HEK293 (cell line): ENCODE data around the gene TNFAIP2.

Source experiments
- ZNF155 ChIP-seq: fragments of 450-650 bp; formaldehyde crosslinking; IDR thresholded peaks from 2 replicates; pipeline ENCODE4 v1.5.1; 2016; ENCODE audit warnings: missing biosample characterization, missing genetic modification characterization
- ZNF24 ChIP-seq: fragments of 450-650 bp; formaldehyde crosslinking; IDR thresholded peaks from 2 replicates; pipeline ENCODE4 v1.5.1; 2016; ENCODE audit warnings: missing biosample characterization, missing genetic modification characterization
- TF ChIP-seq, protein P1 (sequence below): fragments of 450-650 bp; formaldehyde crosslinking; IDR thresholded peaks from 2 replicates; pipeline ENCODE4 v1.5.1; 2016; ENCODE audit warnings: missing biosample characterization, missing genetic modification characterization
- TF ChIP-seq, protein P2 (sequence below): fragments of 450-650 bp; formaldehyde crosslinking; IDR thresholded peaks from 2 replicates; pipeline ENCODE4 v1.5.1; 2016; ENCODE audit warnings: missing biosample characterization, missing genetic modification characterization

DNA sequence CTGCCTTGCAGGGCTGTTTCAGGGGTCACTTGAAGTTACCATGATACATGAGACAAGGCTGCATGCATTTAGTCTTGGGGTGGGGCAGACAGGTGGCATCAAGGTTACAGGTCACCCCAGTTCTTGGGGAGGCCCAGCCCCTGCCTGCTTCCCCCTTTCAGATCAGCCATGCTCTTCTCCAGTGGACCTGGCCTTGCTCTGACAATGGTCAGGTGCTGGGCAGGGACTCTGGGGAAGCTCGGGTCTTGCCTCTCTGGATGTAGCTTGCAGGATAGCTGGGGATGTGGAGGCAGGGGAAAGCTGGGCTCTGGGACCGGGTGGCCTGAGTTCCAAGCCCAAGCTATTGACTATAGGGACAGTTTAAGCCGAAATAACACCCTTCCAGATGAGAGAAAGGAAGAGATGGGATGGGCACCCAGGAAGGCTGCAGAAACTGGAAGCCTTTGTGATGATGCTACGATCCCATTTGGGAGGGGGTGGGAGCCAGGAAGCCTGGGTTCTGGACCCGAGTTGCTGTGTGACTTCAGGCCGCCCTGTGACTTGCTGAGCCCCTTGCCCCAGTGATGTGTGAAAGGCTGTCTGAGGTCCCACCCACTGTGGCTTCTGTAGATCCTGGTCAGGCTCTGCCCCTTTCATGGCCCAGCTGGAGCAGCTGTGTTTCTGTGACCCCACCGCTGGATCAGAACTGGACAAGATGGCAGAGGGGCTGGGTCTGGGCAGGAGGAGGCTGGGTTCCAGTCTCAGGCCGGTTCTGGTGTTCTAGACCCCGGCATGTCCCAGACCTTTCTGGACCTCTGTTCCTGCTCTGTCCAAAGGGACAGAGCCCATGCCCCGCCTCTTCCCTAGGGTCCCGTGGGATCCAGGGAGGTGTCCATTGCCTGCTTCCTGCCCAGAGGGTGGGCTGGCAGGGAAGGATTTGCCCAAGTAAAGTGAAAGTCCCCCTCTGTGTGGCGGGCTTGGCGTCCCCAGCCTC, 2.1 kb downstream of the TNFAIP2 start:
- TF ChIP-seq, protein P1, sequence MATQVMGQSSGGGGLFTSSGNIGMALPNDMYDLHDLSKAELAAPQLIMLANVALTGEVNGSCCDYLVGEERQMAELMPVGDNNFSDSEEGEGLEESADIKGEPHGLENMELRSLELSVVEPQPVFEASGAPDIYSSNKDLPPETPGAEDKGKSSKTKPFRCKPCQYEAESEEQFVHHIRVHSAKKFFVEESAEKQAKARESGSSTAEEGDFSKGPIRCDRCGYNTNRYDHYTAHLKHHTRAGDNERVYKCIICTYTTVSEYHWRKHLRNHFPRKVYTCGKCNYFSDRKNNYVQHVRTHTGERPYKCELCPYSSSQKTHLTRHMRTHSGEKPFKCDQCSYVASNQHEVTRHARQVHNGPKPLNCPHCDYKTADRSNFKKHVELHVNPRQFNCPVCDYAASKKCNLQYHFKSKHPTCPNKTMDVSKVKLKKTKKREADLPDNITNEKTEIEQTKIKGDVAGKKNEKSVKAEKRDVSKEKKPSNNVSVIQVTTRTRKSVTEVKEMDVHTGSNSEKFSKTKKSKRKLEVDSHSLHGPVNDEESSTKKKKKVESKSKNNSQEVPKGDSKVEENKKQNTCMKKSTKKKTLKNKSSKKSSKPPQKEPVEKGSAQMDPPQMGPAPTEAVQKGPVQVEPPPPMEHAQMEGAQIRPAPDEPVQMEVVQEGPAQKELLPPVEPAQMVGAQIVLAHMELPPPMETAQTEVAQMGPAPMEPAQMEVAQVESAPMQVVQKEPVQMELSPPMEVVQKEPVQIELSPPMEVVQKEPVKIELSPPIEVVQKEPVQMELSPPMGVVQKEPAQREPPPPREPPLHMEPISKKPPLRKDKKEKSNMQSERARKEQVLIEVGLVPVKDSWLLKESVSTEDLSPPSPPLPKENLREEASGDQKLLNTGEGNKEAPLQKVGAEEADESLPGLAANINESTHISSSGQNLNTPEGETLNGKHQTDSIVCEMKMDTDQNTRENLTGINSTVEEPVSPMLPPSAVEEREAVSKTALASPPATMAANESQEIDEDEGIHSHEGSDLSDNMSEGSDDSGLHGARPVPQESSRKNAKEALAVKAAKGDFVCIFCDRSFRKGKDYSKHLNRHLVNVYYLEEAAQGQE (tag by site-specific recombination), result no peak
- no peak for TF ChIP-seq ZNF155 (tag by site-specific recombination)
- no peak for TF ChIP-seq ZNF24 (tag by site-specific recombination)
- TF ChIP-seq, protein P2, sequence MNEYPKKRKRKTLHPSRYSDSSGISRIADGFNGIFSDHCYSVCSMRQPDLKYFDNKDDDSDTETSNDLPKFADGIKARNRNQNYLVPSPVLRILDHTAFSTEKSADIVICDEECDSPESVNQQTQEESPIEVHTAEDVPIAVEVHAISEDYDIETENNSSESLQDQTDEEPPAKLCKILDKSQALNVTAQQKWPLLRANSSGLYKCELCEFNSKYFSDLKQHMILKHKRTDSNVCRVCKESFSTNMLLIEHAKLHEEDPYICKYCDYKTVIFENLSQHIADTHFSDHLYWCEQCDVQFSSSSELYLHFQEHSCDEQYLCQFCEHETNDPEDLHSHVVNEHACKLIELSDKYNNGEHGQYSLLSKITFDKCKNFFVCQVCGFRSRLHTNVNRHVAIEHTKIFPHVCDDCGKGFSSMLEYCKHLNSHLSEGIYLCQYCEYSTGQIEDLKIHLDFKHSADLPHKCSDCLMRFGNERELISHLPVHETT (tag by site-specific recombination), result no peak
